ENCODE results near the gene MYH9. TPM values are rescaled to one million over a fixed set of nuclear protein-coding genes. Genes with fewer than 3 reads are reported as not detected.

Gene MYH9
- polyA plus RNA-seq, 1 of the 3 experiments (the other 2 are of a cell fraction) = 303 TPM

DNA sequence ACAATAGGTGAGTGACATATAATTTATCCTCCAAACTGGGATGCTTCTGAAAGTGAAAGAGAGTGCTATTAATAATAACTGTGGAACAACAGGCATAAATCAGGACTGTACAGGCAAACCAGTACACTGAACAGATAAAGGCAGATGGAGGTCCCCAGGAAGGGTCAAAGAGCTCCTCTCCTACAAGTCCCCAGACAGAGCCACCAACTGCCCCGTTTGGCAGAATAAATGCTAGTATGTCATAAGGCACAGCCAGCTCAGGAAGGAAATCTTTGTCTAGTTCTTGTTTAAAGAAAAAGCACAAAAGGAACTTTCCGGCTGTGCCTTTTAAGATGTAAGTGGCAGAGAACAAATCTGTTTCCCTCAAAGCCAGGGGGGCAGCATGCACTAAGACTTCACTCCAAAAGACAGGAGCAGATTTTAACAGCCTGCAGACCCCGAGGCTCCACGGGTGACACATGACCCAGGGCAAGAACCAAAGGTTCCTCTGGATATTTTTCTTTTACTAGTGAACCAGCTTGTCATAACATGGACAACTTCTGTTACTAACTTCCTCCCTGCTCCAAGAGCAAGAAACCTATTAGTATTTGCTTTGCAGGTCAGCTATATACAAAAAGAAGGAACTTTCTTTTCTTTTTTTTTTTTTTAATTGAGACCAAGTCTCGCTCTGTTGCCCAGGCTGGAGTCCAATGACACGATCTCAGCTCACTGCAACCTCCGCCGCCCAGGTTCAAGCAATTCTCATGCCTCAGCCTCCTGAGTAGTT lies 50.2 kb downstream of the MYH9 start:
- TF ChIP-seq ELF1 (IDR thresholded peaks at IDR 0.05) (no peak), CHD2 (IDR thresholded peaks at IDR 0.05; ENCODE audit: low read length, partially characterized antibody) (no peak), GABPA (IDR thresholded peaks at IDR 0.05; ENCODE audit: low read depth) (no peak), NRF1 (IDR thresholded peaks at IDR 0.05; ENCODE audit: low read depth, low read length) (no peak), SMC3 (IDR thresholded peaks at IDR 0.05; ENCODE audit: low read depth, low read length) (no peak), EZH2phosphoT487 (IDR thresholded peaks at IDR 0.05; ENCODE audit: borderline replicate concordance, low read depth) (no peak), RXRA (IDR thresholded peaks at IDR 0.05; ENCODE audit: borderline replicate concordance, low read depth) (no peak), NFIC (IDR thresholded peaks at IDR 0.05; ENCODE audit: borderline replicate concordance) (no peak), EP300 (IDR thresholded peaks at IDR 0.05; ENCODE audit: borderline replicate concordance in 1 of 2, low read depth in 1 of 2, low read length in 1 of 2) (no peak), YY1 (IDR thresholded peaks at IDR 0.05; ENCODE audit: low read depth) (no peak), GATA2 (CRISPR knock-in tag; IDR thresholded peaks at IDR 0.05) (no peak)
- TF ChIP-seq, protein P1, sequence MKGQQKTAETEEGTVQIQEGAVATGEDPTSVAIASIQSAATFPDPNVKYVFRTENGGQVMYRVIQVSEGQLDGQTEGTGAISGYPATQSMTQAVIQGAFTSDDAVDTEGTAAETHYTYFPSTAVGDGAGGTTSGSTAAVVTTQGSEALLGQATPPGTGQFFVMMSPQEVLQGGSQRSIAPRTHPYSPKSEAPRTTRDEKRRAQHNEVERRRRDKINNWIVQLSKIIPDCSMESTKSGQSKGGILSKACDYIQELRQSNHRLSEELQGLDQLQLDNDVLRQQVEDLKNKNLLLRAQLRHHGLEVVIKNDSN (IDR thresholded peaks at IDR 0.05; ENCODE audit: borderline replicate concordance, low read depth) = no peak
- TF ChIP-seq, protein P2, sequence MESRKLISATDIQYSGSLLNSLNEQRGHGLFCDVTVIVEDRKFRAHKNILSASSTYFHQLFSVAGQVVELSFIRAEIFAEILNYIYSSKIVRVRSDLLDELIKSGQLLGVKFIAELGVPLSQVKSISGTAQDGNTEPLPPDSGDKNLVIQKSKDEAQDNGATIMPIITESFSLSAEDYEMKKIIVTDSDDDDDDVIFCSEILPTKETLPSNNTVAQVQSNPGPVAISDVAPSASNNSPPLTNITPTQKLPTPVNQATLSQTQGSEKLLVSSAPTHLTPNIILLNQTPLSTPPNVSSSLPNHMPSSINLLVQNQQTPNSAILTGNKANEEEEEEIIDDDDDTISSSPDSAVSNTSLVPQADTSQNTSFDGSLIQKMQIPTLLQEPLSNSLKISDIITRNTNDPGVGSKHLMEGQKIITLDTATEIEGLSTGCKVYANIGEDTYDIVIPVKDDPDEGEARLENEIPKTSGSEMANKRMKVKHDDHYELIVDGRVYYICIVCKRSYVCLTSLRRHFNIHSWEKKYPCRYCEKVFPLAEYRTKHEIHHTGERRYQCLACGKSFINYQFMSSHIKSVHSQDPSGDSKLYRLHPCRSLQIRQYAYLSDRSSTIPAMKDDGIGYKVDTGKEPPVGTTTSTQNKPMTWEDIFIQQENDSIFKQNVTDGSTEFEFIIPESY (IDR thresholded peaks at IDR 0.05; ENCODE audit: borderline replicate concordance, low read depth) = no peak
- TF ChIP-seq, protein P3, sequence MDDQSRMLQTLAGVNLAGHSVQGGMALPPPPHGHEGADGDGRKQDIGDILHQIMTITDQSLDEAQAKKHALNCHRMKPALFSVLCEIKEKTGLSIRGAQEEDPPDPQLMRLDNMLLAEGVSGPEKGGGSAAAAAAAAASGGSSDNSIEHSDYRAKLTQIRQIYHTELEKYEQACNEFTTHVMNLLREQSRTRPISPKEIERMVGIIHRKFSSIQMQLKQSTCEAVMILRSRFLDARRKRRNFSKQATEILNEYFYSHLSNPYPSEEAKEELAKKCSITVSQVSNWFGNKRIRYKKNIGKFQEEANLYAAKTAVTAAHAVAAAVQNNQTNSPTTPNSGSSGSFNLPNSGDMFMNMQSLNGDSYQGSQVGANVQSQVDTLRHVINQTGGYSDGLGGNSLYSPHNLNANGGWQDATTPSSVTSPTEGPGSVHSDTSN (IDR thresholded peaks at IDR 0.05) = no peak
- TF ChIP-seq, protein P4, sequence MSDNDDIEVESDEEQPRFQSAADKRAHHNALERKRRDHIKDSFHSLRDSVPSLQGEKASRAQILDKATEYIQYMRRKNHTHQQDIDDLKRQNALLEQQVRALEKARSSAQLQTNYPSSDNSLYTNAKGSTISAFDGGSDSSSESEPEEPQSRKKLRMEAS (IDR thresholded peaks at IDR 0.05; ENCODE audit: low read depth) = no peak
- TF ChIP-seq, protein P5, sequence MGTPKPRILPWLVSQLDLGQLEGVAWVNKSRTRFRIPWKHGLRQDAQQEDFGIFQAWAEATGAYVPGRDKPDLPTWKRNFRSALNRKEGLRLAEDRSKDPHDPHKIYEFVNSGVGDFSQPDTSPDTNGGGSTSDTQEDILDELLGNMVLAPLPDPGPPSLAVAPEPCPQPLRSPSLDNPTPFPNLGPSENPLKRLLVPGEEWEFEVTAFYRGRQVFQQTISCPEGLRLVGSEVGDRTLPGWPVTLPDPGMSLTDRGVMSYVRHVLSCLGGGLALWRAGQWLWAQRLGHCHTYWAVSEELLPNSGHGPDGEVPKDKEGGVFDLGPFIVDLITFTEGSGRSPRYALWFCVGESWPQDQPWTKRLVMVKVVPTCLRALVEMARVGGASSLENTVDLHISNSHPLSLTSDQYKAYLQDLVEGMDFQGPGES (IDR thresholded peaks at IDR 0.05; ENCODE audit: low read depth, low read length) = no peak
- H3K27ac ChIP-seq (ENCODE audit: low read depth in 2 of 2, low read length in 1 of 2) = peak overlapping the region; percentile 7 to 98; a peak in 3 of 4 replicates
- H3K4me3 ChIP-seq (ENCODE audit: low read depth in 2 of 2, low read length in 1 of 2) = no peak overlapping the region
- 84% methylated on average over 8 of the region's 8 CpGs for WGBS (ENCODE audit: low lambda C conversion rate)
- H3K36me3 ChIP-seq (replicated peaks in 1 of 2; ENCODE audit: control insufficient read depth in 1 of 2, insufficient read depth in 2 of 2, low read length in 1 of 2) = peaks cover 61 to 77% of the 10 kb centered on the region in 2 experiments
- H3K27me3 ChIP-seq (ENCODE audit: insufficient read depth) = no peaks in the 10 kb centered on the region
- H3K4me1 ChIP-seq (ENCODE audit: control insufficient read depth in 1 of 2, insufficient read depth in 2 of 2, low read depth in 1 of 2, low read length in 1 of 2) = peaks cover 29 to 74% of the 10 kb centered on the region in 2 experiments
- peaks cover 53% of the 10 kb centered on the region for H4K20me1 ChIP-seq (ENCODE audit: insufficient read depth)
- peak overlapping the region; percentile 29; the same call in 1 of the 2 replicates for H3K4me2 ChIP-seq
- H3K79me2 ChIP-seq (ENCODE audit: insufficient read depth) = peaks cover 99% of the 10 kb centered on the region
- H3K9me2 ChIP-seq = no peaks in the 10 kb centered on the region
- DNase-seq = no peak
- no peak overlapping the region for H2AFZ ChIP-seq (ENCODE audit: low read depth)
- ChIA-PET CTCF (interaction anchor here (0.6 to 1.6 kb wide), 2 partner anchors 83 to 133 kb away, joined by 3 to 5 read pairs; no protein-coding TSS in a partner anchor), POLR2A (no interaction called here)
- peaks cover 96% of the 10 kb centered on the region for H3F3A ChIP-seq (replicated peaks; ENCODE audit: insufficient read depth)
- no peak overlapping the region; the same call in 1 of the 2 replicates for H3K9ac ChIP-seq
- no peaks in the 10 kb centered on the region for H3K9me3 ChIP-seq

Measured in SK-N-SH (cell line).